ENCODE measurements around the gene TM7SF3.
"Not testable (repeated sequence)": the region's sequence is repeated elsewhere in the genome, so short reads cannot be mapped to it uniquely, and the experiment has no call there.

The TM7SF3 gene

DNA sequence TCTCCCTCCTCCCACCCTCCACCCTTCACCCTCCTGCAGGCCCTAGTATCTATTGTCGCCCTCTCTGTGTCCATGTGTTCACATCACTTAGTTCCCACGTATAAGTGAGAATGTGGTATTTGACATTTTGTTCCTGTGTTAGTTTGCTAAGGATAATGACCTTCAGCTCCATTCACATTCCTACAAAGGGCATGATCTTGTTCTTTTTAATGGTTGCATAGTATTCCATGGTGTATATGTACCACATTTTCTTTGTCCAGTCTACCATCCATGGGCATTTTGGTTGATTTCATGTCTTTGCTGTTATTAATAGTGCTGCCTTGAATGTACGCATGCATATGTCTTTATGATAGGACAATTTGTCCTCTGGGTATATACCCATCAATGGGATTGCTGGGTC lies 38.6 kb upstream of the TM7SF3 start:
- no peak for TF ChIP-seq CTCF (IDR thresholded peaks at IDR 0.05; ENCODE audit: control extremely low read depth, extremely low read depth, low read depth, missing control alignments)
- POLR2A ChIA-PET: no interaction called here

DNA sequence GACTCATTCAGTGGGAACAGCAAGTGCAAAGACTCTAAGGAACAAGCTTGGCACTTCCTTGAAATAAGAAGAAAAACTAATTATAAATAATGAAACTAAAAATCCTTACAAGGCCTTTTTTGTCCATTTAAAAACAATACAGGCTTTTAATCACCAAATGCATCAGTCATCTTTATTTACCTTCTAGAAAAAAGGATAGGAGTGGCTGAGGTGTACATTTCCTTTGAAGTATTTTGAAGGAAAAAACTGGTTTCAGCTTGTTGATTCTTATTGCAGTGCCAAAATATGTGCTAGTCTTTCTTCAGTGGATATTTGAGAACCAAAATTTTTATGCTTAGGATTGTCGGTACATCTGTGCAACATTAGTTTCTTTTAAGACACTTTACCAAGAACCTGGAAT lies 38.0 kb upstream of the TM7SF3 start:
- ChIA-PET POLR2A (no interaction called here), CTCF (interaction anchor here (1.4 to 2.2 kb wide), 2 partner anchors 13 kb away, joined by 3 to 9 read pairs; no protein-coding TSS in a partner anchor)
- TF ChIP-seq CTCF (IDR thresholded peaks at IDR 0.05; ENCODE audit: control extremely low read depth, extremely low read depth, low read depth, missing control alignments): no peak
- no peak for DNase-seq (ENCODE audit: extremely low spot score)

More for the DNA sequence above, 38.6 kb upstream of the TM7SF3 start:
- DNase-seq (ENCODE audit: extremely low spot score): no peak
- CTCF ChIA-PET: no interaction called here

- CTCF ChIA-PET: no interaction called here
- TF ChIP-seq CTCF (IDR thresholded peaks at IDR 0.05; ENCODE audit: control extremely low read depth, extremely low read depth, low read depth, missing control alignments): no peak
- POLR2A ChIA-PET: no interaction called here
- DNase-seq (ENCODE audit: extremely low spot score): no peak
Measured at GRCh38 chr12:27048822-27049752, 34.9 kb upstream of the TM7SF3 start.

DNA sequence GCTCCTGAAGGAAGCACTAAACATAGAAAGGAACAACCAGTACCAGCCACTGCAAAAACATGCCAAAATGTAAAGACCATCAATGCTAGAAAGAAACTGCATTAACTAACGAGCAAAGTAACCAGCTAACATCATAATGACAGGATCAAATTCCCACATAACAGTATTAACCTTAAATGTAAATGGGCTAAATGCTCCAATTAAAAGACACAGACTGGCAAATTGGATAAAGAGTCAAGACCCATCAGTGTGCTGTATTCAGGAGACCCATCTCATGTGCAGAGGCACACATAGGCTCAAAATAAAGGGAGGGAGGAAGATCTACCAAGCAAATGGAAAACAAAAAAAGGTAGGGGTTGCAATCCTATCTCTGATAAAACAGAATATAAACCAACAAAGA lies 27.8 kb upstream of the TM7SF3 start:
- DNase-seq (ENCODE audit: extremely low spot score); POLR2A ChIA-PET: not testable (repeated sequence)
- CTCF ChIA-PET: interaction anchor here (1.3 kb wide), 1 partner anchor 264 kb away, joined by 4 read pairs; no protein-coding TSS in a partner anchor

DNA sequence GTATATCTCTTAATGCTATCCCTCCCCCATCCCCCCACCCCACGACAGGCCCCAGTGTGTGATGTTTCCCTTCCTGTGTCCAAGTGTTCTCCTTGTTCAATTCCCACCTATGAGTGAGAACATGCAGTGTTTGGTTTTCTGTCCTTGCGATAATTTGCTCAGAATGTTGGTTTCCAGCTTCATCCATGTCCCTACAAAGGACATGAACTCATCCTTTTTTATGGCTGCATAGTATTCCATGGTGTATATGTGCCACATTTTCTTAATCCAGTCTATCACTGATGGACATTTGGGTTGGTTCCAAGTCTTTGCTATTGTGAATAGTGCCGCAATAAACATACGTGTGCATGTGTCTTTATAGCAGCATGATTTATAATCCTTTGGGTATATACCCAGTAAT lies 26.5 kb upstream of the TM7SF3 start:
- POLR2A ChIA-PET; DNase-seq (ENCODE audit: extremely low spot score); CTCF ChIA-PET: not testable (repeated sequence)

DNA sequence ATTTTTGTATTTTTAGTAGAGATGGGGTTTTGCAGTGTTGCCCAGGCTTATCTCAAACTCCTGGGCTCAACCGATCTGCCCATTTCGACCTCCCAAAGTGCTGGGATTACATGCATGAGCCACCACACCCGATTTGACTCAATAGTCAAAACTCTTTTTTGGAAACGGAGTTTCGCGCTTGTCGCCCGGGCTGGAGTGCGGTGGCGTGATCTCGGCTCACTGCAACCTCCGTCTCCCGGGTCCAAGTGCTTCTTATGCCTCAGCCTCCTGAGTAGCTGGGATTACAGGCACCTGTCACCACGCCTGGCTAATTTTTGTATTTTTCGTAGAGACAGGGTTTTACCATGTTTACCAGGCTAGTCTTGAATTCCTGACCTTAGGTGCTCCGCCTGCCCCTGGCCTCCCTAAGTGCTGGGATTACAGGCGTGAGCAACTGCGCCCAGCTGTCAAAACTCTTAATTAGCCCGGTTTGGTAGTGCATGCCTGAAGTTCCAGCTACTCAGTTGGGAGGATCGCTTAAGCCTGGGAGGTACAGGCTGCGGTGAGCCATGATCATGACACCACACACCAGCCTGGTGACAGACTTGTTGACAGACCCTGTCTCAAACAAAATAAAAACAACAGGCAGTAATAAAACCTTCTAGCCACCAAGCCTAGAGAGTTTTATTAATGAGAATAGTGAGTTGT lies 20.6 kb upstream of the TM7SF3 start:
- TF ChIP-seq CTCF (IDR thresholded peaks at IDR 0.05; ENCODE audit: control extremely low read depth, extremely low read depth, low read depth, missing control alignments): no peak
- ChIA-PET POLR2A (interaction anchor here (0.6 kb wide), 1 partner anchor 266 kb away, joined by 3 read pairs; no protein-coding TSS in a partner anchor), CTCF (no interaction called here)
- no peak for DNase-seq (ENCODE audit: extremely low spot score)

DNA sequence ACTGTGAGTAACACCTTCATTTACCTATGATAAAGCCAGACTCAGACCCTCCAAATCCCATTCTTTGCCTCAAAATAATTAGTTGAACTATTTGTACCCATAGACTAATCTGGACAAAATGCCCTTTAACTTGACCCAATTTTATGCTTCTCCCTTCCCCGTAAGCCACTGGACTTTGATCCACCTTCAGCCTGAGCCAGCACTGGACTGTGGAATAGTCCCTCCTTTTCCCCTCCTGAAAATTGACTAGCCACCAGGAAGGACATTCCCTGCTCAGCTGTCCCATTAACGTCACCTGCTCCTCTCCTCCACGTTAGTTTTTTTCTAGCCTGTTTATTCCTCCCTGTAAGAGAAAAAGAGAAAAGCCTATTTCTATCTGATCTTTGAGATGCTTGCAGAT lies 18.5 kb upstream of the TM7SF3 start:
- no peak for TF ChIP-seq CTCF (IDR thresholded peaks at IDR 0.05; ENCODE audit: control extremely low read depth, extremely low read depth, low read depth, missing control alignments)
- ChIA-PET POLR2A (no interaction called here), CTCF (no interaction called here)
- no peak for DNase-seq (ENCODE audit: extremely low spot score)

Measured in GM10248 (cell line).